SK-N-SH treated with all-trans-retinoic acid at 6 μM for 48 hours (cell line): Measurements from ENCODE around the gene SIGLECL1.

Source experiments
- ATAC-seq: fragments of 200-7000 bp; cut with Tn5 transposase; 3 replicates; pipeline ENCODE4 v1.9.1; 2020; ENCODE audit warnings: mild to moderate bottlenecking, moderate library complexity
- ARNTL ChIP-seq: fragments of 450-650 bp; formaldehyde crosslinking; IDR thresholded peaks from 2 replicates; pipeline ENCODE4 v1.5.0; 2020; ENCODE audit warnings: low read depth, mild to moderate bottlenecking, moderate library complexity, borderline replicate concordance
- BACH2 ChIP-seq: fragments of 250-450 bp; sonication (Bioruptor Pico); IDR thresholded peaks from 2 replicates; pipeline ENCODE4 v1.9.0; 2021; ENCODE audit warnings: mild to moderate bottlenecking, borderline replicate concordance
- CREB5 ChIP-seq: fragments of 250-450 bp; sonication (Bioruptor Pico); IDR thresholded peaks from 2 replicates; pipeline ENCODE4 v1.5.1; 2020; ENCODE audit warnings: low read depth, mild to moderate bottlenecking, moderate library complexity
- CSDC2 ChIP-seq: fragments of 250-450 bp; sonication (Bioruptor Pico); IDR thresholded peaks from 2 replicates; pipeline ENCODE4 v1.5.0; 2020; ENCODE audit warnings: mild to moderate bottlenecking, moderate library complexity
- ESRRG ChIP-seq: fragments of 250-450 bp; sonication (Bioruptor Pico); IDR thresholded peaks from 2 replicates; pipeline ENCODE4 v1.6.1; 2021; ENCODE audit warnings: mild to moderate bottlenecking
- GLIS3 ChIP-seq: fragments of 250-450 bp; sonication (Bioruptor Pico); IDR thresholded peaks from 2 replicates; pipeline ENCODE4 v1.5.0; 2020; ENCODE audit warnings: mild to moderate bottlenecking, moderate library complexity
- ISL1 ChIP-seq: fragments of 250-450 bp; sonication (Bioruptor Pico); IDR thresholded peaks from 2 replicates; pipeline ENCODE4 v2.1.2; 2022; ENCODE audit warnings: mild to moderate bottlenecking, moderate library complexity
- OSR1 ChIP-seq: fragments of 250-450 bp; sonication (Bioruptor Pico); IDR thresholded peaks from 2 replicates; pipeline ENCODE4 v1.8.0; 2022; ENCODE audit warnings: moderate library complexity, mild to moderate bottlenecking, inconsistent platforms
- PATZ1 ChIP-seq: fragments of 250-450 bp; sonication (Bioruptor Pico); IDR thresholded peaks from 2 replicates; pipeline ENCODE4 v1.8.0; 2020; ENCODE audit warnings: mild to moderate bottlenecking, moderate library complexity, borderline replicate concordance
- PPARA ChIP-seq: fragments of 250-450 bp; sonication (Bioruptor Pico); IDR thresholded peaks from 2 replicates; pipeline ENCODE4 v1.5.0; 2020; ENCODE audit warnings: mild to moderate bottlenecking, borderline replicate concordance
- RARB ChIP-seq: fragments of 250-450 bp; sonication (Bioruptor Pico); IDR thresholded peaks from 2 replicates; pipeline ENCODE4 v1.8.0; 2021; ENCODE audit warnings: mild to moderate bottlenecking, moderate library complexity
- SNAI2 ChIP-seq: fragments of 250-450 bp; sonication (Bioruptor Pico); IDR thresholded peaks from 2 replicates; pipeline ENCODE4 v1.5.0; 2020; ENCODE audit warnings: mild to moderate bottlenecking, moderate library complexity
- TCF4 ChIP-seq: fragments of 250-450 bp; sonication (Bioruptor Pico); IDR thresholded peaks from 2 replicates; pipeline ENCODE4 v1.8.0; 2021; ENCODE audit warnings: mild to moderate bottlenecking, moderate library complexity, borderline replicate concordance
- TOX ChIP-seq: fragments of 250-450 bp; sonication (Bioruptor Pico); IDR thresholded peaks from 2 replicates; pipeline ENCODE4 v1.8.0; 2021; ENCODE audit warnings: mild to moderate bottlenecking, moderate library complexity, borderline replicate concordance
- TSHZ2 ChIP-seq: fragments of 250-450 bp; sonication (Bioruptor Pico); IDR thresholded peaks from 2 replicates; pipeline ENCODE4 v1.5.0; 2020; ENCODE audit warnings: mild to moderate bottlenecking, moderate library complexity
- ZC3H10 ChIP-seq: fragments of 250-450 bp; sonication (Bioruptor Pico); IDR thresholded peaks from 2 replicates; pipeline ENCODE4 v1.5.1; 2021; ENCODE audit warnings: mild to moderate bottlenecking, moderate library complexity
- ZFP3 ChIP-seq: fragments of 250-450 bp; sonication (Bioruptor Pico); IDR thresholded peaks from 2 replicates; pipeline ENCODE4 v1.5.0; 2020; ENCODE audit warnings: mild to moderate bottlenecking, moderate library complexity
- ZFP30 ChIP-seq: fragments of 450-650 bp; formaldehyde crosslinking; IDR thresholded peaks from 2 replicates; pipeline ENCODE4 v1.5.0; 2022; ENCODE audit warnings: mild to moderate bottlenecking, moderate library complexity
- ZNF565 ChIP-seq: fragments of 450-650 bp; formaldehyde crosslinking; conservative IDR thresholded peaks from 2 replicates; pipeline ENCODE4 v1.5.0; 2020; ENCODE audit warnings: low read depth, mild to moderate bottlenecking, moderate library complexity
- ZNF70 ChIP-seq: fragments of 450-650 bp; formaldehyde crosslinking; IDR thresholded peaks from 2 replicates; pipeline ENCODE4 v1.5.0; 2020; ENCODE audit warnings: mild to moderate bottlenecking, moderate library complexity
- ZNF8 ChIP-seq: fragments of 450-650 bp; formaldehyde crosslinking; IDR thresholded peaks from 2 replicates; pipeline ENCODE4 v1.5.0; 2020; ENCODE audit warnings: mild to moderate bottlenecking, moderate library complexity
- TF ChIP-seq, protein P1 (sequence below): fragments of 250-450 bp; sonication (Bioruptor Pico); IDR thresholded peaks from 2 replicates; pipeline ENCODE4 v1.8.0; 2021; ENCODE audit warnings: low read depth, mild to moderate bottlenecking, moderate library complexity, borderline replicate concordance

SIGLECL1 gene

GRCh38 chr19:51293571-51294210 is 42.8 kb downstream of the SIGLECL1 start (continued):
- TF ChIP-seq PATZ1 (CRISPR knock-in tag) (no peak), ZNF8 (CRISPR knock-in tag) (no peak), ISL1 (CRISPR knock-in tag) (no peak), OSR1 (CRISPR knock-in tag) (no peak), ZFP30 (CRISPR knock-in tag) (no peak), RARB (CRISPR knock-in tag) (no peak), ESRRG (CRISPR knock-in tag) (no peak), CSDC2 (CRISPR knock-in tag) (no peak), ZNF70 (CRISPR knock-in tag) (no peak)

DNA sequence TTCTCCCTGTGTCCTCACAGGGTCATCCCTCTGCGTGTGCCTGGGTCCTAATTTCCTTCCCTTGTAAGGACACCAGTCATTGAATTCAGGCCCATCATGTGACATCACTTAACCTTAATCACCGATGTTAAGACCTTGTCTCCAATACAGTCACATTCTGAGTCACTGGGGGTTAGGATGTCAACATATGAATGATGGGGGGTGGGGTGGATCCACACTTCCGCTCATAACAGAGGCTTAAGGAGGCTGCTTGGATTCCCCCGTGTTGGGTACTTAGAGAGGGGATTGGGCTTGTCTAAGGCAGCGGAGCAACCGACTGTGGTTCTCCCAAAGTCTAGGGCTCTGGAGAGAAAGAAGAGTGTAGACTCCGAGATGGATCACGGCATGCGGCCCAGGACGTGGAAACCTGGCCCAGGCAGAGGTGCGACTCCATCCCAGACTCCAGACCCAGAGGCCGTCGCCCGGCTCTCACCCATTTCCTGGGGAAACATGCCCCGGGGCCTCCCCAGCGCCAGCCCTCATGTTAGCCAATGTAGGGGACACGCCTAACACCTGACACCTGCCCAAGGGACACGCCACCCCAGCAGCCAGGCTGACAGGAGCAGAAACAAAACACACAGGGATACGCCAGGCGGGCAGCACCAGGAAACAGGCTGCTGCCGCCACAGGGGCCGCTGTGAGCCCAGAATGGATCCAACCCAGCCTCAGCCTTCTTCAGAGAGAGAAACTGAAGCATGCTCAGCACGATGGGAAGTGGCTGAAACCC is 43.5 kb downstream of the SIGLECL1 start:
- ATAC-seq: no peak
- TF ChIP-seq ZNF70 (CRISPR knock-in tag) (no peak), SNAI2 (no peak), GLIS3 (no peak), PATZ1 (CRISPR knock-in tag) (no peak), CREB5 (no peak), ZNF565 (CRISPR knock-in tag) (no peak), BACH2 (CRISPR knock-in tag) (no peak), TSHZ2 (no peak), ZC3H10 (CRISPR knock-in tag) (no peak), RARB (CRISPR knock-in tag) (no peak), OSR1 (CRISPR knock-in tag) (no peak), PPARA (no peak), ARNTL (CRISPR knock-in tag) (no peak), TOX (CRISPR knock-in tag) (no peak), ZFP3 (CRISPR knock-in tag) (no peak)
- TF ChIP-seq, protein P1, sequence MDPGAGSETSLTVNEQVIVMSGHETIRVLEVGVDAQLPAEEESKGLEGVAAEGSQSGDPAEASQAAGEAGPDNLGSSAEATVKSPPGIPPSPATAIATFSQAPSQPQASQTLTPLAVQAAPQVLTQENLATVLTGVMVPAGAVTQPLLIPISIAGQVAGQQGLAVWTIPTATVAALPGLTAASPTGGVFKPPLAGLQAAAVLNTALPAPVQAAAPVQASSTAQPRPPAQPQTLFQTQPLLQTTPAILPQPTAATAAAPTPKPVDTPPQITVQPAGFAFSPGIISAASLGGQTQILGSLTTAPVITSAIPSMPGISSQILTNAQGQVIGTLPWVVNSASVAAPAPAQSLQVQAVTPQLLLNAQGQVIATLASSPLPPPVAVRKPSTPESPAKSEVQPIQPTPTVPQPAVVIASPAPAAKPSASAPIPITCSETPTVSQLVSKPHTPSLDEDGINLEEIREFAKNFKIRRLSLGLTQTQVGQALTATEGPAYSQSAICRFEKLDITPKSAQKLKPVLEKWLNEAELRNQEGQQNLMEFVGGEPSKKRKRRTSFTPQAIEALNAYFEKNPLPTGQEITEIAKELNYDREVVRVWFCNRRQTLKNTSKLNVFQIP: no peak

GRCh38 chr19:51294977-51295375 is 44.1 kb downstream of the SIGLECL1 start:
- no peak for ATAC-seq
- TF ChIP-seq ZFP30 (CRISPR knock-in tag): no peak
- no peak for TF ChIP-seq ZFP3 (CRISPR knock-in tag)
- no peak for TF ChIP-seq ISL1 (CRISPR knock-in tag)
- no peak for TF ChIP-seq OSR1 (CRISPR knock-in tag)
- no peak for TF ChIP-seq PATZ1 (CRISPR knock-in tag)
- TF ChIP-seq PPARA: no peak
- TF ChIP-seq, protein P1: no peak
- TF ChIP-seq CSDC2 (CRISPR knock-in tag): no peak
- TF ChIP-seq CREB5: no peak
- no peak for TF ChIP-seq TCF4 (CRISPR knock-in tag)
- no peak for TF ChIP-seq TOX (CRISPR knock-in tag)
